NCI-H2081 treated with DMSO at 0.1 percent for 48 hours (cell line): ENCODE data around the gene SHMT2.

Experiments used
- DNase-seq: peaks from one replicate; lab custom pipeline; 2025; lab: John Stamatoyannopoulos, UW

SHMT2 gene

DNA sequence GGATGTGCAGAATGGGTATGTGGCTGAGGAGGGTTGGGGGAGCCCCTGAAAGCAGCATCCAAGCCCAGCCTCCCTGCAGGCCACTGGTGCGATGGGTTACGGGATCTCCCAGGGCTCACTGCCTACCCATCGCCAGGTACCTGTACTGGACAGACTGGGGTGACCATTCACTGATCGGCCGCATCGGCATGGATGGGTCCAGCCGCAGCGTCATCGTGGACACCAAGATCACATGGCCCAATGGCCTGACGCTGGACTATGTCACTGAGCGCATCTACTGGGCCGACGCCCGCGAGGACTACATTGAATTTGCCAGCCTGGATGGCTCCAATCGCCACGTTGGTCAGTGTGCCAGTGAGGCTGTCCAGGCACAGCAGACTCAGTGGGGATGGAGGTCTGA, 31.2 kb upstream of the SHMT2 start:
- DNase-seq, result no peak

DNA sequence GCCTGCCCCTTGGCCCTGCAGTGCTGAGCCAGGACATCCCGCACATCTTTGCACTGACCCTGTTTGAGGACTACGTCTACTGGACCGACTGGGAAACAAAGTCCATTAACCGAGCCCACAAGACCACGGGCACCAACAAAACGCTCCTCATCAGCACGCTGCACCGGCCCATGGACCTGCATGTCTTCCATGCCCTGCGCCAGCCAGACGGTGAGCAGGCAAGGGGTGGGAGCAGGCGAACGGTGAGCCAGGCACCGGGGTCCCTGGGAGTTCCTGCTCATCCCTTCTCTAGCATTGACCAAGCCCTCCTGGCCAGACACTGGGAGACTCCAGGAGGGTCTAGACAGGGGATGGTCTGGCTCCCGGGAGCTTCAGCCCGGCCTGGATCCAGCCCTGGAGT, 30.3 kb upstream of the SHMT2 start:
- no peak for DNase-seq

DNA sequence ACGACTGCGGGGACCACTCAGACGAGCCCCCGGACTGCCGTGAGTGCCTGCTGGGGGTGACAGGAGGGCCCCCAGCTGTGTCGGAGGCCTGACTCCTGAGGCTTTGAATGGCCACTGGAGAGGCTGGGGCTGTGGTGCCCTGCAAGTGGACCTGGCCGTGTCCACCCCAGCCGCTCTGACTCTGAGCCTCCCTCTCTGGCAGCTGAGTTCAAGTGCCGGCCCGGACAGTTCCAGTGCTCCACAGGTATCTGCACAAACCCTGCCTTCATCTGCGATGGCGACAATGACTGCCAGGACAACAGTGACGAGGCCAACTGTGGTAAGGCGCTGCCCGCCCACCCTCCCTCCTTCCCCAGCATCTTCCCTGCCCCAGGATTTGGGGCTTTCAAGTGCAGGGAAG, 29.0 kb upstream of the SHMT2 start:
- no peak for DNase-seq

DNA sequence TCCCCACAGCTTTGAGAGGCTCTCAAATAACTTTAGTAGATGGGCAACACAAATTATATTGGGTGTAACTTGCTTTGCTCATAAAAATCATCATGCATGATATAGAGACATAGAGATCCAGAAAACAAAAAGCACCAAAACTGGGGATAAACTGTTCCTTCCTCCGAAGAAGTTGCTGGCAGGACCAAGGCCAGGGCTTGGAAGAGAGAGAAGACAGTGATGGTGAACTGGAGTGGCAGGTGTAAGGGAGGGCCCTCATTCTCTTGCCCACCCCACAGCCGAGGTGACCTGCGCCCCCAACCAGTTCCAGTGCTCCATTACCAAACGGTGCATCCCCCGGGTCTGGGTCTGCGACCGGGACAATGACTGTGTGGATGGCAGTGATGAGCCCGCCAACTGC, 28.3 kb upstream of the SHMT2 start:
- no peak for DNase-seq

DNA sequence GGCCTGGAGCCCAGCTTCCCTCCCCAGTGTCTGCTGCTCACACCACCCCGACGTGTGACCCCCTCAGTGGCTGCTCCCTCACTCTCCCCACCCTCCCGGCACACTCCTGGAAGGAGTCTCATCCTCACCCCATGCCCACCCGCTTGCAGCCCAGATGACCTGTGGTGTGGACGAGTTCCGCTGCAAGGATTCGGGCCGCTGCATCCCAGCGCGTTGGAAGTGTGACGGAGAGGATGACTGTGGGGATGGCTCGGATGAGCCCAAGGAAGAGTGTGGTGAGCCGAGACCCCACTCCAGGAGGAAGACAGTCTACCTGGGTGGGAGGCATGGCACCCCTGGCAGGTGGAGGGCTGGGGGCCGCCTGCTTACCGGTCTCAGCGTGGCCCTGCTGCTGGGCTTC, 27.9 kb upstream of the SHMT2 start:
- DNase-seq, result no peak

DNA sequence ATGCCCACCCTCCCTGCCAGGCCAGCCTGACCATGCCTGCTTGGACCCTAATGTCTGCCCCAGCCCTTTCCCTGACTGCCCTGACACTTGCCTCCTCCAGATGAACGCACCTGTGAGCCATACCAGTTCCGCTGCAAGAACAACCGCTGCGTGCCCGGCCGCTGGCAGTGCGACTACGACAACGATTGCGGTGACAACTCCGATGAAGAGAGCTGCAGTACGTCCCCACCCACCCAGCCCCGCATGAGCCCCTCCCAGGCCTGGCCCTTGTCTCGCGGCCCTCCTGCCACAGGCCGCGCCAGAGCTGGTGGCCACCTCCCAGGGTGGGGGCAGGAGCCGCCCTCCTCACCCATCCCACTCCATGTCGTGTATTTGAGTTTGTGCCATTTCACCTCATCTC, 27.2 kb upstream of the SHMT2 start:
- DNase-seq, result no peak

DNA sequence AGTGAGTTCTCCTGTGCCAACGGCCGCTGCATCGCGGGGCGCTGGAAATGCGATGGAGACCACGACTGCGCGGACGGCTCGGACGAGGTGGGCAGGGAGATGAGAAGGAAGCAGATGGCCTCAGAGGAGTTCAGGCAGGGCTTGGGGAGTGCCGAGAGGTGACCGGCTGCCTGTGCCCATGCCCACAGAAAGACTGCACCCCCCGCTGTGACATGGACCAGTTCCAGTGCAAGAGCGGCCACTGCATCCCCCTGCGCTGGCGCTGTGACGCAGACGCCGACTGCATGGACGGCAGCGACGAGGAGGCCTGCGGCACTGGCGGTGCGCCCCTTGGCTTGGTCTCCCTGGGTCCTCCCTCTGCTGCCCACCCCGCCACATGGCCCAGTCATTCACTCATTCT, 26.3 kb upstream of the SHMT2 start:
- no peak for DNase-seq

DNA sequence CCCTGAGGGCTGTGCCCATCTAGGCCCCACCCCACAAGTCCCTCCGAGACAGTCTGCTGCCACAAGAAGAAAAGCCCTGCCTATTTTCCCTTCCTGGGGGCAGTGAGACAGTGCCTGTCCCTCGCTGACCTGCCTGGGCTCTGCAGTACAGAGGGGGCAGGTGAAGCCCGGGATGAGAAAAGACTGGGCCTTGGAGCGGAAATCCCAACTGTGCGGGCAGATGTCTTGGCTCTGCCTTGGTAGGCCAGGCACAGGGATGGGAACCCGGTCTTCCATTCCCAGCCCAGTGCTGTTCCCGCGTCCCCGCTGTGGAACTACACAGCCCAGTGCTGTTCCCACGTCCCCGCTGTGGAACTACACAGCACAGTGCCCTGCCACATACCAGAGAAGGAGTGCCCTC, 25.7 kb upstream of the SHMT2 start:
- DNase-seq, result no peak

DNA sequence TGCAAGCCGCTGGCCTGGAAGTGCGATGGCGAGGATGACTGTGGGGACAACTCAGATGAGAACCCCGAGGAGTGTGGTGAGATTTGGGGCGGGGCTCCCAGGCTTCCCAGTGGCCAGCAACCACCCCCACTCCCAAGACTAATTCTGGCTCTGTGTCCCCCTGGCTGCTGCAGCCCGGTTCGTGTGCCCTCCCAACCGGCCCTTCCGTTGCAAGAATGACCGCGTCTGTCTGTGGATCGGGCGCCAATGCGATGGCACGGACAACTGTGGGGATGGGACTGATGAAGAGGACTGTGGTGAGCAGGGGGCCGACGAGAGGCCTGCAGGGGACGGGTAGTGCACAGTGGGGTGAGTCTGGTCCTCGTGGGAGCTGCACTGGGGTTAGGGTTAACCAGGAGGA, 25.1 kb upstream of the SHMT2 start:
- no peak for DNase-seq

DNA sequence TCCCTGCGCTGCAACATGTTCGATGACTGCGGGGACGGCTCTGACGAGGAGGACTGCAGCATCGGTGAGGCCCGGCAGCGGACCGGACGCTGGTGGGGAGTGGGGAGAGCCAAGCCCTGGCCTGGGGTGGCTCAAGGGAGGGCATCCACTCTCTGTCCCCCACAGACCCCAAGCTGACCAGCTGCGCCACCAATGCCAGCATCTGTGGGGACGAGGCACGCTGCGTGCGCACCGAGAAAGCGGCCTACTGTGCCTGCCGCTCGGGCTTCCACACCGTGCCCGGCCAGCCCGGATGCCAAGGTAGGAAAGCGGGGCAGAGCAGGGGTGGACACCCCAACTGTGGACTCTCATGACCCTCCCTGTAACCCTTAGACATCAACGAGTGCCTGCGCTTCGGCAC, 24.3 kb upstream of the SHMT2 start:
- no peak for DNase-seq

DNA sequence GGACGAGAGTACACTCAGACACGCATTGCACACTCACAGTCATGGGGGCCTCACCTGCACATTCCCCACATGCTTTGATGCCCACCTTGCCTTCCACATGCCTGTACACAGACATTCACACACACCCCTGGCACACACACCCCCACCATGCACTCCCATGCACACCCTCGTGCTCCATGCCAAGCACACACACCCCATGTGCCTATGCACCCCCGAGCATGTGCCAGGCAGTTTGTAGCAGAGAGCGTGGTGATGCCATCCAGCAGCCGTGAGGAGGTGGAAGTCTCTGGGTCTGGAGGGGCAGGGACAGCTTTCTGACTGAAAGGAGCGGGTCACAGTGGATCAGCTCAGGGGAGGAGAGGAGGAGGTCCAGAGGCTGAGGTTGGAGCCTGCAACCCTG, 23.6 kb upstream of the SHMT2 start:
- no peak for DNase-seq

DNA sequence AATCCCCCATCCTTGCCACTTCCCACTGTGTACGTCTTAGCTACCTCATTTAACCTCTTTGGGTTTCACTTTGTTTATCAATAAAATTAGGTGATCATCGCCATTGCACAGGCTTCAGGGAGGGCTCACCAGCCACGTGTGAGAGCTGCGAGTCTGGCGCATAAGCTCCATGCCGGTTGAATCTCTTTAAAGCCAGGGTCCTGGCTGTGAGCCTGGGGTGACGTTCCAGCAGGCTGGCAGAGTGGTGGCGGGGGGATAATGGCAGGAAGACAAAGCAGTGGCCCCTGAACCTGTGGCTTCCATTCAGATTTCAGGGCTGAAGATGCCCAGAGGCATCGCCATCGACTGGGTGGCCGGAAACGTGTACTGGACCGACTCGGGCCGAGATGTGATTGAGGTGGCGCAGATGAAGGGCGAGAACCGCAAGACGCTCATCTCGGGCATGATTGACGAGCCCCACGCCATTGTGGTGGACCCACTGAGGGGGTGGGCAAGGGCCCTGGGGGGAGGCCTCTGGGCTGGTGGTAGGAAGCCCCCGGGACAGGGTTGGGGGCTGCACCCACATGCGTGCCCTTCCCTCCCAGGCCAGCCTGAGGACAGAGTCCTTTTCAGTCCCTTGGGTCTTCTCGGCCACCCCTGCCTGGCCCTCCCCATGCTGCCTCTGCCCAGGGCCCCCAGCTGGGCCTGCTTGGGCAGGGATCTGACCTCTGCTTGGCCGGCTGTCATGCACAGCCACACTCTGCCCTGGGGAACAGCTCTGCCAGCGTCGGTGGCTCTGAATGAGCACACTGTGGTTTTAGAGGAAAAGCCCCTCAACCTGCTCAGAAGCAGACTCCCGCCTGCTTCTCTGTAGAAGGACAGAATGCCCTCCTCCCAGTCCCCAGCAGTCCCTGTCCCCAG, 21.5 kb upstream of the SHMT2 start:
- DNase-seq, result no peak

DNA sequence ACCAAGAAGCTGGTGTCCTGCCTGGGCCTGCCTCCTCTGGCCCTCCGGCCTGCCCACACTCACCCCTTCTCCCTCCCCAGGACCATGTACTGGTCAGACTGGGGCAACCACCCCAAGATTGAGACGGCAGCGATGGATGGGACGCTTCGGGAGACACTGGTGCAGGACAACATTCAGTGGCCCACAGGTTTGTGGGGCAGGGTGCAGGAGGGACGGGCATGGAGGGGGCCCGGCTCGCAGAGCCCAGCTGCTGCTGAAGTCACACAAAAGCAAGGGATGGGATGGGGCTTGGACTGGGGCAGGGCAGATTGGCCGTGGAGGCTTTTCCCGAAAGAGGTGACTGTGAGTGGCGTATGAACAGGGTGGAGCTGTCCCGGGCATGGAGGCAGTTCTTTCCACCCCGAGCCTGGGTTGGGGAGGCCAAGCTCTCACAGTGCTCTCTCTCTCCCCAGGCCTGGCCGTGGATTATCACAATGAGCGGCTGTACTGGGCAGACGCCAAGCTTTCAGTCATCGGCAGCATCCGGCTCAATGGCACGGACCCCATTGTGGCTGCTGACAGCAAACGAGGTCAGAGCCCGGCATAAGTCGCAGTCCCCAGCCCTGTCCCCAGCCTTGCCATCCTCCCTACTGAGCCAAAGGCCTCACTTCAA, 20.8 kb upstream of the SHMT2 start:
- DNase-seq, result no peak

DNA sequence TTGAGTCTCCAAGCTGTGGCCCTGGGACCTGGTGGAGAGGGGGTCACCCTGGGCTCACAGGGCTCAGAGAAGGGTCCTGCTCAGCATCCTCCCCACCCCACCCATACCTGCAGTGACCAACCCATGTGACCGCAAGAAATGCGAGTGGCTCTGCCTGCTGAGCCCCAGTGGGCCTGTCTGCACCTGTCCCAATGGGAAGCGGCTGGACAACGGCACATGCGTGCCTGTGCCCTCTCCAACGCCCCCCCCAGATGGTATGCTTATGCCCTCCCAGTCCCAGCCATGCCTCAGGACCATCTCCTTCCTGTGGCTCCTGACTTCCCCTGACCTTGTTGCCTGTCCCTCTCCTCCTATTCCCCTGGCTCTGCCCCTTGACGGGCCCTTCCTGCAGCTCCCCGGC, 19.6 kb upstream of the SHMT2 start:
- no peak for DNase-seq

DNA sequence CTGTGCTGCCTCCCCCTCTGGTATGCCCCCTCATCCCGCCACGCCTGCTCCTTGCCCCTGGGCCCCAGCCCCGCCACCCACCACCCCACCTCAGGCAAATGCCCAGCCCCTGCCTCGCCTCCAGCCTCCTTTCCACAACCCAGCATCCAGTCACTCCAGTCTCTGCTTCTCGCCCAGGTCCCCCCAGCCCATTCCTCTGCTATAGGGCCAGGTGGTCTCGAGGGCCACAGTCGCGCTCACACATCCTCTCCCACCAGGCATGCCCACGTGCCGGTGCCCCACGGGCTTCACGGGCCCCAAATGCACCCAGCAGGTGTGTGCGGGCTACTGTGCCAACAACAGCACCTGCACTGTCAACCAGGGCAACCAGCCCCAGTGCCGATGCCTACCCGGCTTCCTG, 19.1 kb upstream of the SHMT2 start:
- no peak for DNase-seq

DNA sequence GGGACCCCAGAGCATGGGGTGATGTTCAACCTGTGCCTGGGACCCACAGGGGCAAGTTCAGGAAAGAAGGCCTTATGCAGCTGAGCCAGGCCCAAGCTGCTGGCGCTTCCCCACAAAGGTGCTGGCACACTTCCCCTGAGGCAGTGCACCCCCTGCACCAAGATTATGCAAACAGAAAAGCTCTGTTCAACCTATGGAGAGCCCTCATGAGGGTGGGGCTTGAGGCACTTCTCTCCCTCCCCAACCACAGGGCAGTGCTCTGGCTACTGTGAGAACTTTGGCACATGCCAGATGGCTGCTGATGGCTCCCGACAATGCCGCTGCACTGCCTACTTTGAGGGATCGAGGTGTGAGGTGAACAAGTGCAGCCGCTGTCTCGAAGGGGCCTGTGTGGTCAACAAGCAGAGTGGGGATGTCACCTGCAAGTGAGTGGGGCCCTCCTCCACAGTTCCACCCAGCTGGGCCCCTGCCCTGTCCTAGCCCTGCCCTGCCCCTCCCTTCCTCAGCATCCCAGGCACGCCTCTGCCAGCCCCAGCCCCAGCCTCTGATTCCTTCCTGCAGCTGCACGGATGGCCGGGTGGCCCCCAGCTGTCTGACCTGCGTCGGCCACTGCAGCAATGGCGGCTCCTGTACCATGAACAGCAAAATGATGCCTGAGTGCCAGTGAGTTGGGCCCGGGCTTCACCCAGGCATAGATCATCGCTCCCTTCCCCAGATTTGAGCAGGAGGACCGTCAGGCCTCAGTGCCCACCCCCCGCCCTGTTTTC, 18.4 kb upstream of the SHMT2 start:
- no peak for DNase-seq

DNA sequence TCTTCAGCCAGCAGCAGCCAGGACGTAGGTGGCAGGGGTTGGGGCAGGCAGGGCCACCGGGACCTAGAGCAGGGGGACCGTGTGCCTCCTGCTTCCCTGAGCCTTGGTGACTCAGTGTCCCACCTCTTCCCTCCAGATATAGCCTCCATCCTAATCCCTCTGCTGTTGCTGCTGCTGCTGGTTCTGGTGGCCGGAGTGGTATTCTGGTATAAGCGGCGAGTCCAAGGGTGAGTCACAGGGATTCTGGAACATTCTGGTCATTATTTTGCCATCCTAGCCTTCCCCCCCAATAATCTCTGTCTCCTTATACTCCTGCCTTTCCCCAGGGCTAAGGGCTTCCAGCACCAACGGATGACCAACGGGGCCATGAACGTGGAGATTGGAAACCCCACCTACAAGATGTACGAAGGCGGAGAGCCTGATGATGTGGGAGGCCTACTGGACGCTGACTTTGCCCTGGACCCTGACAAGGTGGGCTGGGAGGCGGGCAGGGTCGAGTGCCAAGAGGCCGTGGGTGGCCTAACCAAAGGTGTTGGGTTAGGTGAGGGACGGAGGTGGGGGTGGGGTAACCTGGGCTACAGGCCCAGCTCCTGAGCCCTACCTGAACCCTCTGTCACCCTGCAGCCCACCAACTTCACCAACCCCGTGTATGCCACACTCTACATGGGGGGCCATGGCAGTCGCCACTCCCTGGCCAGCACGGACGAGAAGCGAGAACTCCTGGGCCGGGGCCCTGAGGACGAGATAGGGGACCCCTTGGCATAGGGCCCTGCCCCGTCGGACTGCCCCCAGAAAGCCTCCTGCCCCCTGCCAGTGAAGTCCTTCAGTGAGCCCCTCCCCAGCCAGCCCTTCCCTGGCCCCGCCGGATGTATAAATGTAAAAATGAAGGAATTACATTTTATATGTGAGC, 17.5 kb upstream of the SHMT2 start:
- no peak for DNase-seq

DNA sequence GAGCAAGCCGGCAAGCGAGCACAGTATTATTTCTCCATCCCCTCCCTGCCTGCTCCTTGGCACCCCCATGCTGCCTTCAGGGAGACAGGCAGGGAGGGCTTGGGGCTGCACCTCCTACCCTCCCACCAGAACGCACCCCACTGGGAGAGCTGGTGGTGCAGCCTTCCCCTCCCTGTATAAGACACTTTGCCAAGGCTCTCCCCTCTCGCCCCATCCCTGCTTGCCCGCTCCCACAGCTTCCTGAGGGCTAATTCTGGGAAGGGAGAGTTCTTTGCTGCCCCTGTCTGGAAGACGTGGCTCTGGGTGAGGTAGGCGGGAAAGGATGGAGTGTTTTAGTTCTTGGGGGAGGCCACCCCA, 16.8 kb upstream of the SHMT2 start:
- no peak for DNase-seq

DNA sequence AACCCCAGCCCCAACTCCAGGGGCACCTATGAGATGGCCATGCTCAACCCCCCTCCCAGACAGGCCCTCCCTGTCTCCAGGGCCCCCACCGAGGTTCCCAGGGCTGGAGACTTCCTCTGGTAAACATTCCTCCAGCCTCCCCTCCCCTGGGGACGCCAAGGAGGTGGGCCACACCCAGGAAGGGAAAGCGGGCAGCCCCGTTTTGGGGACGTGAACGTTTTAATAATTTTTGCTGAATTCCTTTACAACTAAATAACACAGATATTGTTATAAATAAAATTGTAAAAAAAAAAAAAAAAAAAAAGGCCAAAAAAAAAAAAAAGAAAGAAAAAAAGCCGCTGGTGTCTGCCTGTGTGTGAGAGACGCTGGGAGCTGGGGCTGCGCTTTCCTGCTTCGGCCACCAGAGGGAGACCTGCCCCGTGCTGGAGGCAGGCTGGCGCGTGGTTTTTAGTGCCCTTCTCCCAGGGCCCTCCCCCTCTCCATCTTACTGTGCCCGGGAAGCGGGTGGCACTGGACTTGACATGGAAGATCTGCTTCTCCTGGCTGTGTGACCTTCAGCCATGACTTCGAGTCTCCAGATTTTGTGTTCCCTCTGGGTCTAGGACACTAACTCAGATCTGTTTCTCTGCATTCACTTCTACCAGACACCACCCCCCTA, 16.3 kb upstream of the SHMT2 start:
- peak; percentile 54 for DNase-seq

DNA sequence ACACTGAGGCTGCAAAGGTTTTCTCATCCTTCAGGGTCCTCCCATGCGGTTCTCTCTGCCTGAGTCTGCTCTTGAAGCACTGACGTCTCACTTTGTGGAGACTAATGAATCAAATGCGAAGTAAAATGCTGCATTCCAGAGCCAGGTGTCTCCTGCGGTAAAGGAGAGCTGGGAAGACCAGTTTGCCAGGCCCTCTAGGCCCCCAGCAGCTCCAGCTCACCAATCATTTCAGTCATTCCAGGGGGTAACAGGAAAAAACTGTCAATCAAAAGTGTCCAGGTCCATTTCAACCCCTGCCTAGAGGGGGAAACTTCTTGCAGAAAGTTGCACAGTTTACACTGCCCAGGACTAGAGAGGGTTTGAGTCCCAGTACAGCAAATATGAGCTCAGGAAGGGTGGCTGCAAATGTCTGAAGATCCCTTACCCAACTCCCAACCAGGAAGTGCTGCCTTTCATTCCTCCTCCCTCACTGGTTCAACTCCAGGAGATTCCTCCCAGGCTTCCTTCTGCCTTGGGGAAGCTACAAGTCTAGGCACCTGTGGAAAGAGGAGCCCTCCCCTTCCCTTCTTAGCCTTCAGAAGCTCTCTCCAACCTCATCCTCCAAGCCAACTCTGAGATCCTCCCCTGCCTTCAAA, 15.6 kb upstream of the SHMT2 start:
- DNase-seq, result no peak

DNA sequence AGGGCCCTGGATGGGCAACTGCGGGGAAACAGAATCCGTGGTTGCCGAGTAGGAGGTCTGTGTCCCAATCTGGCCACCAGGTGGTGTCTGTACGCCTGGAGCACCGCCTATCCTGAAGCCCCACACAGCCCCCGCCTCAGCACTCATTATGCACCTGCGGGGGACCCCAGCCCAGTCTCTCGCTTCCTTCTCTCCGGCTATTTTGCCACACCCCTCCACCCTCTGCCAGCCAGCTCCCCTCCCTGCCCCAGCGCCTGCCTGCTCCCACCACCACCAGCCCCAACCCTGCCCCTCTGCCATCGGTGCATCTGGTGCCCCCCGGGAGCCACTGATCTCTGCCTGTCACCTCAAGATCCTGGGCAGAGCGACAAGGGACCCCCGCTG, 15.1 kb upstream of the SHMT2 start:
- no peak for DNase-seq
